GM21717 (cell line): ENCODE data around the gene EN1.

Source experiments
- ATAC-seq: cut with Tn5 transposase; IDR thresholded peaks from one replicate; pipeline ENCODE4 v1.9.1; 2021; ENCODE audit warnings: mild to moderate bottlenecking, moderate library complexity; ENCODE audit not compliant: unreplicated experiment

The EN1 gene

GRCh38 chr2:118826093-118826492, 21.4 kb downstream of the EN1 start:
- ATAC-seq, result no peak

- no peak for ATAC-seq
Measured at GRCh38 chr2:118823633-118824032, 23.8 kb downstream of the EN1 start.

- ATAC-seq, result no peak
Measured at GRCh38 chr2:118822572-118822971, 24.9 kb downstream of the EN1 start.

GRCh38 chr2:118822015-118822414, 25.4 kb downstream of the EN1 start:
- no peak for ATAC-seq

- no peak for ATAC-seq
Measured at GRCh38 chr2:118817469-118817868, 30.0 kb downstream of the EN1 start.

- ATAC-seq, result no peak
Measured at GRCh38 chr2:118816669-118817068, 30.8 kb downstream of the EN1 start.

GRCh38 chr2:118815731-118816130, 31.7 kb downstream of the EN1 start:
- ATAC-seq, result no peak

- ATAC-seq, result no peak
Measured at GRCh38 chr2:118815314-118815713, 32.1 kb downstream of the EN1 start.

GRCh38 chr2:118814368-118814767, 33.1 kb downstream of the EN1 start:
- ATAC-seq, result no peak

GRCh38 chr2:118813601-118814339, 33.7 kb downstream of the EN1 start:
- ATAC-seq, result no peak

- ATAC-seq, result no peak
Measured at GRCh38 chr2:118813111-118813510, 34.3 kb downstream of the EN1 start.

- ATAC-seq, result no peak
Measured at GRCh38 chr2:118812552-118812951, 34.9 kb downstream of the EN1 start.

- no peak for ATAC-seq
Measured at GRCh38 chr2:118811514-118812115, 35.8 kb downstream of the EN1 start.

- no peak for ATAC-seq
Measured at GRCh38 chr2:118810766-118811165, 36.7 kb downstream of the EN1 start.

- ATAC-seq, result no peak
Measured at GRCh38 chr2:118808429-118808809, 39.0 kb downstream of the EN1 start.

- ATAC-seq, result no peak
Measured at GRCh38 chr2:118807668-118808428, 39.6 kb downstream of the EN1 start.

GRCh38 chr2:118806797-118807667, 40.4 kb downstream of the EN1 start:
- no peak for ATAC-seq

GRCh38 chr2:118805064-118805690, 42.3 kb downstream of the EN1 start:
- no peak for ATAC-seq

GRCh38 chr2:118803012-118803411, 44.4 kb downstream of the EN1 start:
- no peak for ATAC-seq

GRCh38 chr2:118801151-118801550, 46.3 kb downstream of the EN1 start:
- ATAC-seq, result no peak

GRCh38 chr2:118800736-118801135, 46.7 kb downstream of the EN1 start:
- no peak for ATAC-seq
